Measurements from ENCODE around the gene RAB25.

Gene RAB25

GRCh38 chr1:156078728-156079127 is 17.8 kb downstream of the RAB25 start:
- Histone ChIP-seq H4K91ac (ENCODE audit: low read depth, low read length) (no peak overlapping the region), H3K27me3 (ENCODE audit: insufficient read depth, low read length) (no peaks in the 10 kb centered on the region), H3K79me2 (ENCODE audit: control insufficient read depth, insufficient read depth, low read length, poor library complexity) (peaks cover 42% of the 10 kb centered on the region), H2AK5ac (ENCODE audit: low read length) (no peak overlapping the region), H3K23ac (ENCODE audit: low read length) (peak overlapping the region; percentile 82), H3K4me2 (ENCODE audit: low read length) (peak overlapping the region; percentile 61), H4K8ac (ENCODE audit: low read depth, low read length) (no peak overlapping the region), H3K79me1 (ENCODE audit: low read length) (peaks cover 27% of the 10 kb centered on the region), H3K18ac (ENCODE audit: low read length) (no peak overlapping the region), H2BK120ac (ENCODE audit: insufficient read depth, low read length, poor library complexity) (no peak overlapping the region), H3K9me3 (ENCODE audit: insufficient read depth, low read depth, low read length) (peaks cover 6% of the 10 kb centered on the region), H3K4ac (ENCODE audit: low read depth, low read length) (peak overlapping the region; percentile 86), H3K4me3 (ENCODE audit: low read depth, low read length) (peak overlapping the region; percentile 29), H4K12ac (ENCODE audit: low read depth, low read length) (no peak overlapping the region), H2BK12ac (ENCODE audit: low read length) (no peak overlapping the region), H3K4me1 (ENCODE audit: control insufficient read depth in 1 of 2, insufficient read depth in 2 of 2, low read length in 2 of 2) (peaks cover 13 to 26% of the 10 kb centered on the region in 2 experiments), H3K36me3 (ENCODE audit: control insufficient read depth in 1 of 2, insufficient read depth in 2 of 2, low read length in 2 of 2) (peaks cover 33 to 46% of the 10 kb centered on the region in 2 experiments), H3K14ac (ENCODE audit: low read length) (no peak overlapping the region), H3K27ac (ENCODE audit: low read depth, low read length) (no peak overlapping the region), H2AFZ (ENCODE audit: insufficient read depth, low read length, poor library complexity) (no peak overlapping the region), H3K9ac (ENCODE audit: low read length) (peak overlapping the region; percentile 57), H2BK5ac (ENCODE audit: low read depth, low read length, poor library complexity) (no peak overlapping the region)
- DNase-seq = no peak
- no CpG with 5 or more reads among the region's 5 CpGs for WGBS (ENCODE audit: extremely low coverage, insufficient coverage, insufficient read length)

GRCh38 chr1:156079762-156080161 is 18.8 kb downstream of the RAB25 start:
- WGBS (ENCODE audit: extremely low coverage, insufficient coverage, insufficient read length) = no CpG with 5 or more reads among the region's 5 CpGs

GRCh38 chr1:156080241-156080862 is 19.4 kb downstream of the RAB25 start:
- no CpG with 5 or more reads among the region's 8 CpGs for WGBS (ENCODE audit: extremely low coverage, insufficient coverage, insufficient read length)

More at GRCh38 chr1:156079762-156080161, 18.8 kb downstream of the RAB25 start:
- Histone ChIP-seq H3K79me1 (ENCODE audit: low read length) (peaks cover 33% of the 10 kb centered on the region), H3K36me3 (ENCODE audit: control insufficient read depth in 1 of 2, insufficient read depth in 2 of 2, low read length in 2 of 2) (peaks cover 30 to 41% of the 10 kb centered on the region in 2 experiments), H2BK120ac (ENCODE audit: insufficient read depth, low read length, poor library complexity) (no peak overlapping the region), H3K27me3 (ENCODE audit: insufficient read depth, low read length) (no peaks in the 10 kb centered on the region), H3K4me1 (ENCODE audit: control insufficient read depth in 1 of 2, insufficient read depth in 2 of 2, low read length in 2 of 2) (peaks cover 13 to 29% of the 10 kb centered on the region in 2 experiments), H3K14ac (ENCODE audit: low read length) (no peak overlapping the region), H3K4me3 (ENCODE audit: low read depth, low read length) (peak overlapping the region; percentile 94), H2BK12ac (ENCODE audit: low read length) (no peak overlapping the region), H4K8ac (ENCODE audit: low read depth, low read length) (no peak overlapping the region), H4K12ac (ENCODE audit: low read depth, low read length) (no peak overlapping the region), H2BK5ac (ENCODE audit: low read depth, low read length, poor library complexity) (no peak overlapping the region), H2AFZ (ENCODE audit: insufficient read depth, low read length, poor library complexity) (no peak overlapping the region), H3K9ac (ENCODE audit: low read length) (peak overlapping the region; percentile 92), H3K4me2 (ENCODE audit: low read length) (peak overlapping the region; percentile 94), H3K4ac (ENCODE audit: low read depth, low read length) (peak overlapping the region; percentile 96), H4K91ac (ENCODE audit: low read depth, low read length) (no peak overlapping the region), H3K79me2 (ENCODE audit: control insufficient read depth, insufficient read depth, low read length, poor library complexity) (peaks cover 47% of the 10 kb centered on the region), H3K18ac (ENCODE audit: low read length) (no peak overlapping the region), H3K23ac (ENCODE audit: low read length) (no peak overlapping the region), H3K27ac (ENCODE audit: low read depth, low read length) (no peak overlapping the region), H2AK5ac (ENCODE audit: low read length) (no peak overlapping the region), H3K9me3 (ENCODE audit: insufficient read depth, low read depth, low read length) (peaks cover 6% of the 10 kb centered on the region)
- DNase-seq = no peak

GRCh38 chr1:156080863-156081179 is 19.9 kb downstream of the RAB25 start:
- peak overlapping the region; percentile 92 for H3K9ac ChIP-seq (ENCODE audit: low read length)
- peak overlapping the region; percentile 96 for H3K4ac ChIP-seq (ENCODE audit: low read depth, low read length)

More at GRCh38 chr1:156080241-156080862, 19.4 kb downstream of the RAB25 start:
- Histone ChIP-seq H3K79me2 (ENCODE audit: control insufficient read depth, insufficient read depth, low read length, poor library complexity) (peaks cover 52% of the 10 kb centered on the region), H2BK120ac (ENCODE audit: insufficient read depth, low read length, poor library complexity) (peak overlapping the region; percentile 71), H2AK5ac (ENCODE audit: low read length) (peak overlapping the region; percentile 91), H2BK5ac (ENCODE audit: low read depth, low read length, poor library complexity) (peak overlapping the region; percentile 66), H3K14ac (ENCODE audit: low read length) (peak overlapping the region; percentile 97), H4K12ac (ENCODE audit: low read depth, low read length) (peak overlapping the region; percentile 95), H3K4me3 (ENCODE audit: low read depth, low read length) (peak overlapping the region; percentile 94), H4K8ac (ENCODE audit: low read depth, low read length) (peak overlapping the region; percentile 57), H3K4me1 (ENCODE audit: control insufficient read depth in 1 of 2, insufficient read depth in 2 of 2, low read length in 2 of 2) (peaks cover 19 to 32% of the 10 kb centered on the region in 2 experiments), H3K18ac (ENCODE audit: low read length) (peak overlapping the region; percentile 97), H3K23ac (ENCODE audit: low read length) (peak overlapping the region; percentile 71), H3K9ac (ENCODE audit: low read length) (peak overlapping the region; percentile 92), H3K27me3 (ENCODE audit: insufficient read depth, low read length) (no peaks in the 10 kb centered on the region), H2AFZ (ENCODE audit: insufficient read depth, low read length, poor library complexity) (no peak overlapping the region), H3K4ac (ENCODE audit: low read depth, low read length) (peak overlapping the region; percentile 96), H3K79me1 (ENCODE audit: low read length) (peaks cover 39% of the 10 kb centered on the region), H3K4me2 (ENCODE audit: low read length) (peak overlapping the region; percentile 94), H3K36me3 (ENCODE audit: control insufficient read depth in 1 of 2, insufficient read depth in 2 of 2, low read length in 2 of 2) (peaks cover 25 to 35% of the 10 kb centered on the region in 2 experiments), H2BK12ac (ENCODE audit: low read length) (no peak overlapping the region), H4K91ac (ENCODE audit: low read depth, low read length) (peak overlapping the region; percentile 90), H3K27ac (ENCODE audit: low read depth, low read length) (peak overlapping the region; percentile 86), H3K9me3 (ENCODE audit: insufficient read depth, low read depth, low read length) (peaks cover 6% of the 10 kb centered on the region)
- no peak for DNase-seq

More at GRCh38 chr1:156080863-156081179, 19.9 kb downstream of the RAB25 start:
- Histone ChIP-seq H4K12ac (ENCODE audit: low read depth, low read length) (peak overlapping the region; percentile 95), H3K79me2 (ENCODE audit: control insufficient read depth, insufficient read depth, low read length, poor library complexity) (peaks cover 52% of the 10 kb centered on the region), H3K4me2 (ENCODE audit: low read length) (peak overlapping the region; percentile 94), H3K9me3 (ENCODE audit: insufficient read depth, low read depth, low read length) (peaks cover 6% of the 10 kb centered on the region), H3K4me1 (ENCODE audit: control insufficient read depth in 1 of 2, insufficient read depth in 2 of 2, low read length in 2 of 2) (peaks cover 22 to 36% of the 10 kb centered on the region in 2 experiments), H4K8ac (ENCODE audit: low read depth, low read length) (peak overlapping the region; percentile 81), H3K23ac (ENCODE audit: low read length) (peak overlapping the region; percentile 71), H3K14ac (ENCODE audit: low read length) (peak overlapping the region; percentile 97), H2BK5ac (ENCODE audit: low read depth, low read length, poor library complexity) (peak overlapping the region; percentile 66), H3K18ac (ENCODE audit: low read length) (peak overlapping the region; percentile 97), H2AFZ (ENCODE audit: insufficient read depth, low read length, poor library complexity) (no peak overlapping the region), H3K27ac (ENCODE audit: low read depth, low read length) (peak overlapping the region; percentile 86), H2BK12ac (ENCODE audit: low read length) (no peak overlapping the region), H3K4me3 (ENCODE audit: low read depth, low read length) (peak overlapping the region; percentile 94), H4K91ac (ENCODE audit: low read depth, low read length) (peak overlapping the region; percentile 90), H2BK120ac (ENCODE audit: insufficient read depth, low read length, poor library complexity) (peak overlapping the region; percentile 71), H2AK5ac (ENCODE audit: low read length) (peak overlapping the region; percentile 91), H3K79me1 (ENCODE audit: low read length) (peaks cover 40% of the 10 kb centered on the region), H3K27me3 (ENCODE audit: insufficient read depth, low read length) (no peaks in the 10 kb centered on the region), H3K36me3 (ENCODE audit: control insufficient read depth in 1 of 2, insufficient read depth in 2 of 2, low read length in 2 of 2) (peaks cover 20 to 31% of the 10 kb centered on the region in 2 experiments)
- WGBS (ENCODE audit: extremely low coverage, insufficient coverage, insufficient read length) = no CpG with 5 or more reads among the region's 4 CpGs
- no peak for DNase-seq

Data from trophoblast cell (in vitro differentiated cells and primary cell).